ENCODE measurements around the gene CYB5RL. TPM values are rescaled to one million over a fixed set of nuclear protein-coding genes. Genes with fewer than 3 reads are reported as not detected.
A peak's percentile ranks its signal among the peaks of the same experiment; 100 is the strongest.

Gene CYB5RL, protein sequence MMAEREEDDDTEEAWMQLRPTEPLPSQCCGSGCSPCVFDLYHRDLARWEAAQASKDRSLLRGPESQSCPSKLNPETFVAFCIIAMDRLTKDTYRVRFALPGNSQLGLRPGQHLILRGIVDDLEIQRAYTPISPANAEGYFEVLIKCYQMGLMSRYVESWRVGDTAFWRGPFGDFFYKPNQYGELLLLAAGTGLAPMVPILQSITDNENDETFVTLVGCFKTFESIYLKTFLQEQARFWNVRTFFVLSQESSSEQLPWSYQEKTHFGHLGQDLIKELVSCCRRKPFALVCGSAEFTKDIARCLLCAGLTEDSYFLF
- 10 to 100 TPM in 1 of 2 donors, 1 to 10 TPM in 1; 7.1 to 12.0 TPM for total RNA-seq

DNA sequence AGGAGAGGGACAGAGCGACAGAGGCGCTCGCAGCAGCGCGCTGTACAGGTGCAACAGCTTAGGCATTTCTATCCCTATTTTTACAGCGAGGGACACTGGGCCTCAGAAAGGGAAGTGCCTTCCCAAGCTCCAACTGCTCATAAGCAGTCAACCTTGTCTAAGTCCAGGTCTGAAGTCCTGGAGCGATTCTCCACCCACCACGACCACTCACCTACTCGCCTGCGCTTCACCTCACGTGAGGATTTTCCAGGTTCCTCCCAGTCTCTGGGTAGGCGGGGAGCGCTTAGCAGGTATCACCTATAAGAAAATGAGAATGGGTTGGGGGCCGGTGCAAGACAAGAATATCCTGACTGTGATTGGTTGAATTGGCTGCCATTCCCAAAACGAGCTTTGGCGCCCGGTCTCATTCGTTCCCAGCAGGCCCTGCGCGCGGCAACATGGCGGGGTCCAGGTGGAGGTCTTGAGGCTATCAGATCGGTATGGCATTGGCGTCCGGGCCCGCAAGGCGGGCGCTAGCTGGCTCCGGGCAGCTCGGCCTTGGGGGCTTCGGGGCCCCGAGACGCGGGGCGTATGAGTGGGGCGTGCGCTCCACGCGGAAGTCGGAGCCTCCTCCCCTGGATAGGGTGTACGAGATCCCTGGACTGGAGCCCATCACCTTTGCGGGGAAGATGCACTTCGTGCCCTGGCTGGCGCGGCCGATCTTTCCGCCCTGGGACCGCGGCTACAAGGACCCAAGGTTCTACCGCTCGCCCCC, at the start of gene CYB5RL, which contains the start of gene MRPL37:
CYB5RL (minus strand) TSS at position 266 of the 754 bp plus-strand sequence. CDS start 4,414 bp downstream, outside the sequence.
MRPL37 (plus strand) TSS at position 403 of the 754 bp plus-strand sequence; CDS start at position 480, 77 bp downstream.
- H3K27ac Mint-ChIP-seq = peak within 1 kb of the TSS; percentile 70 to 89
- H3K9me3 Mint-ChIP-seq = no peaks in the 10 kb centered on the region
- H3K27me3 Mint-ChIP-seq = no peaks in the 10 kb centered on the region
- peak; percentile 97 for ATAC-seq
- H3K4me3 Mint-ChIP-seq = peak within 1 kb of the TSS; percentile 87
- peak; percentile 90 for DNase-seq (ENCODE audit: low spot score)
- peaks cover 30% of the 10 kb centered on the region in 2 donors for H3K4me1 Mint-ChIP-seq (ENCODE audit: low read depth in 2 of 2)
- peaks cover 6% of the 10 kb centered on the region for H3K36me3 Mint-ChIP-seq

GRCh38 chr1:54248966-54249365, 49.1 kb upstream of the CYB5RL start:
- H3K27me3 Mint-ChIP-seq = no peaks in the 10 kb centered on the region
- no peaks in the 10 kb centered on the region for H3K9me3 Mint-ChIP-seq
- no peaks in the 10 kb centered on the region for H3K36me3 Mint-ChIP-seq
- ATAC-seq = no peak
- peak overlapping the region; percentile 2 to 40 for H3K27ac Mint-ChIP-seq
- H3K4me1 Mint-ChIP-seq (ENCODE audit: low read depth in 2 of 2) = peaks cover 4 to 22% of the 10 kb centered on the region in 2 donors
- no peak for DNase-seq (ENCODE audit: low spot score)
- H3K4me3 Mint-ChIP-seq = no peak overlapping the region

GRCh38 chr1:54247863-54248515, 48.2 kb upstream of the CYB5RL start:
- Mint-ChIP-seq H3K27me3 (no peaks in the 10 kb centered on the region), H3K9me3 (no peaks in the 10 kb centered on the region), H3K36me3 (no peaks in the 10 kb centered on the region), H3K4me3 (no peak overlapping the region), H3K27ac (no peak overlapping the region), H3K4me1 (ENCODE audit: low read depth in 2 of 2) (peaks cover 4 to 17% of the 10 kb centered on the region in 2 donors)
- DNase-seq (ENCODE audit: low spot score) (no peak), ATAC-seq (no peak)

DNA sequence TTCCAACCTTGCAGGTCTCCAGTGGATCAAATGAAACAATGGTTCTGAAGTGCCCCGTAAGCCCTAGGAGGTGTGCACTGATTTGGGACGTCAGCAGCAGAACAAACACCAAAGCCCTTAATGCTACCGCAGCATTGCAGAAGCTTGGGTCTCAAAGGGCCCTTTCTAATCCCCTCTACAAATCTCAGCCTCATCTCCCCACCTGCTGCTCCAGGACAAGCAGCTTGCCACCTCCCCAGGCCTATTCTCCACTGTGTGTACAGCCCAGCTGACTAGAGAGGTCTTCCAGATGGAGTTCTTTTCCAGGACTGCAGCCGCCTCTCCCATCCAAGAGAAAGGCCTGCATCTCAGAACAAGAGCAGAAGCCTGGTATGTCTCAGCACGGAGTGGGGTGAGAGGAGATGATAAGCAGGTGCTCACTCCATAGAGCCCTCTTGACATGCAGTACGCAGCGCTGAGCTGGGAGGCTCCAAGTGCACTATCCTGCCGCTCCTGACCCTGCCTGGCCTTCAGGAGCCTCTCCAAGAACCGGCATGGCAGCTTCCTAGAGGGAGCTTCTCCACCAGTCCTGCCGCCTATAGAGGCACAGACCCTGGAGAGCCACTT, 46.4 kb upstream of the CYB5RL start:
- DNase-seq (ENCODE audit: low spot score) (no peak), ATAC-seq (no peak)
- Mint-ChIP-seq H3K4me1 (ENCODE audit: low read depth in 2 of 2) (peaks cover 0 to 7% of the 10 kb centered on the region in 2 donors), H3K9me3 (no peaks in the 10 kb centered on the region), H3K4me3 (no peak overlapping the region), H3K27me3 (no peaks in the 10 kb centered on the region), H3K36me3 (no peaks in the 10 kb centered on the region), H3K27ac (no peak overlapping the region)

GRCh38 chr1:54245501-54245900, 45.7 kb upstream of the CYB5RL start:
- peaks cover 0 to 7% of the 10 kb centered on the region in 2 donors for H3K4me1 Mint-ChIP-seq (ENCODE audit: low read depth in 2 of 2)
- no peak overlapping the region for H3K4me3 Mint-ChIP-seq
- H3K27me3 Mint-ChIP-seq = no peaks in the 10 kb centered on the region
- DNase-seq (ENCODE audit: low spot score) = no peak
- no peaks in the 10 kb centered on the region for H3K36me3 Mint-ChIP-seq
- no peak for ATAC-seq
- no peaks in the 10 kb centered on the region for H3K9me3 Mint-ChIP-seq
- H3K27ac Mint-ChIP-seq = peak overlapping the region in 1 of 2 donors; percentile 25

DNA sequence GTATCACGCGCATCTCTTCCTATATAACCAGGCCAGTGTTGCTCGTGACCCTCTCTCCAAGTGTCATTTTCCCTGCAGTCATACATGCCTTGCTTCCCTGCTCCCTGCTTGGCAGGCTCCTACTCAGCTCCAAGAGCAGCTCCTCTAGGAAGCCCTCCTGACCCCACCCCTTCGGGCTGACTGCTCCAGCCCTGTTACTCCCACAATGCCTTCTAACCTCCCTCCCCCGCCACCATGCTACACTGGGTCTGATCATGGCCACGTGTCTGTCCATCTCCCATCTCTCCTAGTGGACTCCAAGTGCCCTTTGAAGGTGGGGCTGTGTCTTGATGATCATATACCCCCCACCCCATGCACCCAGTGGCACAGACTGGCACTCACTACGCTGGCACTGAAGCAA, 44.8 kb upstream of the CYB5RL start:
- H3K27ac Mint-ChIP-seq = no peak overlapping the region
- H3K4me3 Mint-ChIP-seq = no peak overlapping the region
- ATAC-seq (no peak), DNase-seq (ENCODE audit: low spot score) (no peak)
- no peaks in the 10 kb centered on the region for H3K36me3 Mint-ChIP-seq
- H3K9me3 Mint-ChIP-seq = no peaks in the 10 kb centered on the region
- H3K4me1 Mint-ChIP-seq (ENCODE audit: low read depth in 2 of 2) = peaks cover 0 to 7% of the 10 kb centered on the region in 2 donors
- no peaks in the 10 kb centered on the region for H3K27me3 Mint-ChIP-seq

DNA sequence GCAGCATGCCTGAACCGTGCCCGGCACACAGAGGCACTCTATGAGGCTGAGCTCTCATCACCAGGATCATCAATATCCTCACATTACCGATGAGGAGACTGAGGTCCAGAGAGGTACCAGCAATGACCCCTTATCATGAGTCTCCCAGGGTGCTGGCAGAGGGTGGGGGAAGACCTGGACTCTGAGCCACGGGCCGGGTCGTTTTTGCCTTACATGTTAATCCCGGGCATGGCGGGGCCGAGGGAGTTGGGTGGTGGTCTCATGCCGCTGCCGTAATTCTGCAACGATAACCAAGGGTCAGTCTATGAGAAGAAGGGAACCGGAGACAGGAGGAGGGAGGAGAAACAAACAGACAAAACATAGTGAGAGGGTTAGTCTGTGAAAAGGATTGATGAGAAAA, 43.2 kb upstream of the CYB5RL start:
- Mint-ChIP-seq H3K4me3 (no peak overlapping the region), H3K27me3 (no peaks in the 10 kb centered on the region), H3K9me3 (no peaks in the 10 kb centered on the region), H3K27ac (peak overlapping the region in 1 of 2 donors; percentile 39), H3K4me1 (ENCODE audit: low read depth in 2 of 2) (peaks cover 0 to 10% of the 10 kb centered on the region in 2 donors), H3K36me3 (no peaks in the 10 kb centered on the region)
- DNase-seq (ENCODE audit: low spot score) (no peak), ATAC-seq (no peak)

DNA sequence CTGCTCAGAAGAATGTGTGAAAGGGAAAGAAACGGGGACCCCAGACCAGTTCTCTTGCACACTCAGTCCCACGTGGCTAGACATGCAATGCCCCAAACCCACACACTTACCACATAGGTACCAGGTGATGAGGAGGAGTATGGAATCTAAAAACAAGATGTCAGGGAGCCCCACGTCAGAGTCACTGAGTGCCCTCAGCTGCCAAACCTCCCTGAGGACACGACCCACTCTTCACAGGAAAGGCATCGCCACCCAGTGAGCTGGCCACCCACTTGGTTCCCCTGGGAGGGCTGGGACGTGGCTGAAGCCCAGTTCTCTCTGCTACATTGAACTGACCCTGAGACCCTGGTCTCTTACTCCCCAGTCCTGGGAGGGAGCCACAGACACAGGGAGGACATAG, 41.5 kb upstream of the CYB5RL start:
- Mint-ChIP-seq H3K9me3 (no peaks in the 10 kb centered on the region), H3K27me3 (no peaks in the 10 kb centered on the region), H3K36me3 (no peaks in the 10 kb centered on the region), H3K4me3 (no peak overlapping the region), H3K4me1 (ENCODE audit: low read depth in 2 of 2) (peaks cover 0 to 12% of the 10 kb centered on the region in 2 donors), H3K27ac (peak overlapping the region in 1 of 2 donors; percentile 43)
- ATAC-seq (no peak), DNase-seq (ENCODE audit: low spot score) (no peak)

GRCh38 chr1:54240741-54241335, 41.0 kb upstream of the CYB5RL start:
- Mint-ChIP-seq H3K27me3 (no peaks in the 10 kb centered on the region), H3K9me3 (no peaks in the 10 kb centered on the region), H3K4me1 (ENCODE audit: low read depth in 2 of 2) (peaks cover 0 to 12% of the 10 kb centered on the region in 2 donors), H3K36me3 (no peaks in the 10 kb centered on the region), H3K4me3 (no peak overlapping the region), H3K27ac (peak overlapping the region in 1 of 2 donors; percentile 43)
- DNase-seq (ENCODE audit: low spot score) (no peak), ATAC-seq (no peak)

DNA sequence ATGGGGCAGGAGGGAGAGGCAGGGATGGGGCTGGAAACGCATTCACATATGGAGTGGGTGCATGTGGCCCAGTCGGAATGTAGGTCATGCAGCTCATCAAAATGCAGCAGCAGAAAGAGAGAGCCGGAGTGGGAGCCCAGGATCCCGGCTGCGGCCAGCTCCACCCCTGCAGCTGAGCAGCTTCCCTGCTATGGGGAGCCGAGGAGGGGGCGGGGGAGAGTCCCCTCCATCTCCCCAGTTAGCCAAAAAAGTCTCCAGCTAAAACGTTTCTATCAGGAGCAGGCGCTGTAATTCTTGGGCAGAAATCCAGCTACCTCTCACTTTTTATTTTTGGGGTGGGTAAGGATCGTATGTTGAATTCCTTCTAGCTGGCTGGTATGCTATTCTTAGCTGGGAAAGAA, 39.8 kb upstream of the CYB5RL start:
- no peaks in the 10 kb centered on the region for H3K36me3 Mint-ChIP-seq
- H3K4me3 Mint-ChIP-seq = no peak overlapping the region
- no peak for ATAC-seq
- H3K27ac Mint-ChIP-seq = no peak overlapping the region
- DNase-seq (ENCODE audit: low spot score) = no peak
- H3K27me3 Mint-ChIP-seq = no peaks in the 10 kb centered on the region
- H3K4me1 Mint-ChIP-seq (ENCODE audit: low read depth in 2 of 2) = peaks cover 0 to 13% of the 10 kb centered on the region in 2 donors
- H3K9me3 Mint-ChIP-seq = no peaks in the 10 kb centered on the region

- DNase-seq (ENCODE audit: low spot score) (no peak), ATAC-seq (no peak)
- Mint-ChIP-seq H3K36me3 (no peaks in the 10 kb centered on the region), H3K9me3 (no peaks in the 10 kb centered on the region), H3K4me3 (no peak overlapping the region), H3K27me3 (no peaks in the 10 kb centered on the region), H3K27ac (no peak overlapping the region), H3K4me1 (ENCODE audit: low read depth in 2 of 2) (peaks cover 0 to 12% of the 10 kb centered on the region in 2 donors)
These were observed 39.2 kb upstream of the CYB5RL start for GRCh38 chr1:54239035-54239383.

GRCh38 chr1:54238353-54239034, 38.7 kb upstream of the CYB5RL start:
- H3K4me3 Mint-ChIP-seq = no peak overlapping the region
- peaks cover 0 to 12% of the 10 kb centered on the region in 2 donors for H3K4me1 Mint-ChIP-seq (ENCODE audit: low read depth in 2 of 2)
- no peaks in the 10 kb centered on the region for H3K36me3 Mint-ChIP-seq
- H3K27me3 Mint-ChIP-seq = no peaks in the 10 kb centered on the region
- H3K9me3 Mint-ChIP-seq = no peaks in the 10 kb centered on the region
- ATAC-seq (no peak), DNase-seq (ENCODE audit: low spot score) (no peak)
- no peak overlapping the region for H3K27ac Mint-ChIP-seq

DNA sequence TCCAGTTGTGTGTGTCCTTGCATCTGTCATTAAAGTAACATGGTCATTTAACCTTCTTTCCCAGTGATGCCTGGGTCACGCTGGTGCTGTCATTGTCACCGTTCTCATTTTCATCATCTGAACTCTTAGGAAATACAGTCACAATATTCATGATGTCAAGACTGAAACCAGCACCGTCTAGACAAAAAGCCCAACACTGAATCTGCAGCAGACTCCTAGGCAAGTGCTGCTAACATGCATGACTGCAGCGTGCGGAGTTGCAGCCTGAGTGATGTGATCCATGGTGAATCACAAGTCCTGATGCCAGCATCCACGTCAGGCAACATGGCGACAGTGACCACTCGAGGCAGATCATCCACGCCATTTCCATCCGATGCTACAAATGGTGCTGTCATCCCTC, 37.8 kb upstream of the CYB5RL start:
- no peaks in the 10 kb centered on the region for H3K27me3 Mint-ChIP-seq
- H3K4me3 Mint-ChIP-seq = no peak overlapping the region
- peak overlapping the region in 1 of 2 donors; percentile 57 for H3K27ac Mint-ChIP-seq
- peaks cover 0 to 9% of the 10 kb centered on the region in 2 donors for H3K4me1 Mint-ChIP-seq (ENCODE audit: low read depth in 2 of 2)
- no peaks in the 10 kb centered on the region for H3K9me3 Mint-ChIP-seq
- no peaks in the 10 kb centered on the region for H3K36me3 Mint-ChIP-seq
- no peak for DNase-seq (ENCODE audit: low spot score)
- ATAC-seq = no peak
